ENCODE results near the gene CLCN1.

- no peak for TF ChIP-seq CTCF (conservative IDR thresholded peaks at IDR 0.05; ENCODE audit: low read depth, low read length)
- no peak for TF ChIP-seq EZH2phosphoT487 (IDR thresholded peaks at IDR 0.05; ENCODE audit: borderline replicate concordance, low read length)
- no peak for TF ChIP-seq EZH2 (IDR thresholded peaks at IDR 0.05; ENCODE audit: low read length, unreplicated experiment)
Measured at GRCh38 chr7:143280566-143280965, 35.3 kb upstream of the CLCN1 start.
